ENCODE results near the gene CRKL. TPM values are rescaled to one million over a fixed set of nuclear protein-coding genes. Genes with fewer than 3 reads are reported as not detected.

Gene CRKL
- total RNA-seq, 1 donor from 2014 or later = 42.6 TPM

GRCh38 chr22:20983081-20983771 is 66.0 kb downstream of the CRKL start:
- no peak for ATAC-seq

GRCh38 chr22:20985720-20986119 is 68.5 kb downstream of the CRKL start:
- ATAC-seq = no peak

GRCh38 chr22:20986365-20986764 is 69.2 kb downstream of the CRKL start:
- no peak for ATAC-seq

GRCh38 chr22:20987375-20987774 is 70.2 kb downstream of the CRKL start:
- no peak for ATAC-seq

- ATAC-seq = no peak
These were observed 71.5 kb downstream of the CRKL start for GRCh38 chr22:20988573-20989322.

DNA sequence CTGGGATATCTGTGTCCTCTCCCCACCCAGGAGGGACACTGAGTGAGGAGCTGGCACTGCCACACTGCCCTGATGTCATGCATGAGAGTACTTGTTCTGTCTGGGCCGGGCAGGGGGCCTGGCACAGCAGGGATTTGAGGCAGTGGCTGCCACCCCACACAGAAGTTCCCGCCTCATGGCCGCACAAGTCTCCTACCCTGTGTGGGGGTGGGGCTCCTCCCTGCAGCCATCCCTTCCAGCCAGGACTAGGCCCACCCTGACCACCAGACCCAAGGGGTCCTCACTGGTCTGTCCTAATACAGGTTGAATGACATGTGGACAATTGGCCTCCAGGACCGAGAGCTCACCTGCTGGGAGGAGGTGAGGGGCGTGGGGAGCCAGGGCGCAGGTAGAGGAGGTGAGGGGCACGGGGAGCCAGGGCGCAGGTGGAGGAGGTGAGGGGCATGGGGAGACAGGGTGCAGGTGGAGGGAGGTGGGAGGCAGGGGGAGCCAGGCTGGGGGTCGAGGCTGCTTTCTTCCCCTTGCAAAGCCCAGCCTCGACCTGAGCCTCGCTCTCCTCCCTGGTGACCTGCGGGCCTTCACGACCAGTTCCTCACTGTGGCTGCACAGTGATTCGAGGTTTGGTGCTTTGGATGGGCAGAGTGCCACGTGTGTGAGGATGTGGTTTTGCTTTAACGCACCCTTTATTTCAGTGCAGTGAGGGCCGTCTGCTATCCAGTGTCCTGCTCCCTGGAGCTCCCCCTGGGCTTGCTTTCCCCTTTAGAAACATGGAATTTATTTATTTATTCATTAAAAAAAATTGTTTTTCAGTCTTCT is 72.3 kb downstream of the CRKL start:
- no peak for ATAC-seq

DNA sequence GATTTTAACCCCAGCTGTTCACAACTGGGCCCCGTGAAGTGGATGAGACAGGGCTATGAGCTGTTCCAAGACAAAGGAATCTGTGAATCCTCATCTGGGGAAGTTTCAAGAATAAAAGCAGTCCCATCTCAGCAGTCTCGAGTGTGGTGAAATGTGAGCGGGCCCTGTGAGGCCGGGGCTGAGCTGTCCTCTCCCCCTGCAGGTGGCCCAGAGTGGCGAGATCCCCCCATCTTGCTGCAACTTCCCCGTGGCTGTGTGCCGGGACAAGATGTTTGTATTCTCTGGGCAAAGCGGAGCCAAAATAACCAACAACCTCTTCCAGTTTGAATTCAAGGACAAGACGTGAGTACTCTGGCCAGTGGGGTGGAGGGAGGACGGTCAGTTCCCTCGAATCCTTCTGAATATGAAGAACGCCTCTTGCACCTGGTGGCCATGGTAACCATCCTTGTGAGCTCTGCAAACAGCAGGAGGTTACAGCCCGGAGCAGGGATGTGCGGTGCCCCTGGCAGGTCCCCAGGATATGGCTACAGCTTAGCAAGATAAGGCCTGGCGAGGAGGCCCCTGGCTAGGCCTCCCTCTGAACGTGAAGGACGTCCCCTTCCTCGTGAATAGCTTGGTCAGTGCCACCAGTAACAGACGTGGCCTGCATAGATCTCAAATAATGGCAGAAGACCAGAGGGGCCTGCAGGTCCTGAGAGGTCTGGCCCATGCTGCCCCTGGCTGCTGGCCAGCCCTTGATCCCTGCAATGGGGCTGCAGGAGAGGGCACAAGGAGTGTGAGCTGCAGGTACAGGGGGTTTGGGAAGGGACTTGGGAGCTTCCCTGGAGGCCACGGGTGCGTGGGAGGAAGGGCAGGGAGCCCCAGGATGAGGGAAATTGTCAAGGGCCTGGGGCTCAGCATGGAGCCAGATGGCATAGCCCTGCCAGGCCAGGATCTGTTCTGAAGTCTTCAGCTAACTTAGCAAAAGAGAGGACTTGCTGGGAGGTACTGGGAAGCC is 73.3 kb downstream of the CRKL start:
- ATAC-seq = no peak

DNA sequence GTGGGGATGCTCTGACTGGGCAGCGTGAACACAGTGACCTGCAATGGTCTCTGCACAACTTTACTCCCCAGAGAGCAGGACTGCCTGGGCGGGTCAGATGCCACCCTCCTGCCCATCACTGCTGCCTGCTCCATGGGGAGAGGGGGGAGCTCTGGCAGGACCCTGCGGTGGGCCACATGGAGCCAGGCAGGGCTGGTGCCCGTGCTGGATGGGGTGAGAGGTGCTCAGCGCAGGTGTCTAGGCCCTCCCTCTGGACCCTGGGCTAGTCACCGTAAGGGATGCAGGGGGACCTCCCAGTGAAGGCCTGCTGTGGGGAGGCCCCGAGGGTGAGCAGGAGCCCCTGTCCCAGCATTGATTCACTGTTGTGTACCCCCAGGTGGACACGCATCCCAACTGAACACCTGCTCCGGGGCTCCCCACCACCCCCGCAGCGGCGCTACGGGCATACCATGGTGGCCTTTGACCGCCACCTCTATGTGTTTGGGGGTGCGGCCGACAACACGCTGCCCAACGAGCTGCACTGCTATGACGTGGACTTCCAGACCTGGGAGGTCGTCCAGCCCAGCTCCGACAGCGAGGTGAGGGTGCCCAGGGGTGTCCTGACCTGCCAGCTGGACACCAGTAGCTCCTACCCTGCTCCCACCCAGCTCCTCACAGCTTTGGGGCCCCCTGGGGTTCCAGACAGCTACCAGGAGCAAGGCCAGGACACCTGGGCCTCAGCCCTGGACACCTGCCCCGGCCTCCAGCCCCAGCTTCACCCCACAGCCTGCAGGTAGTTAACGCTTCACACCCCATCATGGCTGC is 74.2 kb downstream of the CRKL start:
- no peak for ATAC-seq

DNA sequence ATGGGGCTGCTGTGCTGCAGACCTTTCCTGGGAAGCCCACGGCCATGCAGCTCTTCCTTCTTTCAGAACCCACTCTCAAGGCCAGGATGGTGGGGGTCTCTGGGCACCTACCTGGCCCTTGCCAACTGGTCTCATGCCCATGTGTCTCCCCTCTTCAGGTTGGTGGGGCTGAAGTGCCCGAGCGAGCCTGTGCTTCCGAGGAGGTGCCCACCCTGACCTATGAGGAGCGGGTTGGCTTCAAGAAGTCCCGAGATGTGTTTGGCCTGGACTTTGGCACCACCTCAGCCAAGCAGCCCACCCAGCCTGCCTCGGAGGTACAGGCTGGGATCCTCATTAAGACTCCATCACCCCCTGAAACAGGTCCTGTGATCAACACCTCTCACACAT is 74.8 kb downstream of the CRKL start:
- no peak for ATAC-seq

GRCh38 chr22:20992456-20993303 is 75.5 kb downstream of the CRKL start:
- no peak for ATAC-seq

DNA sequence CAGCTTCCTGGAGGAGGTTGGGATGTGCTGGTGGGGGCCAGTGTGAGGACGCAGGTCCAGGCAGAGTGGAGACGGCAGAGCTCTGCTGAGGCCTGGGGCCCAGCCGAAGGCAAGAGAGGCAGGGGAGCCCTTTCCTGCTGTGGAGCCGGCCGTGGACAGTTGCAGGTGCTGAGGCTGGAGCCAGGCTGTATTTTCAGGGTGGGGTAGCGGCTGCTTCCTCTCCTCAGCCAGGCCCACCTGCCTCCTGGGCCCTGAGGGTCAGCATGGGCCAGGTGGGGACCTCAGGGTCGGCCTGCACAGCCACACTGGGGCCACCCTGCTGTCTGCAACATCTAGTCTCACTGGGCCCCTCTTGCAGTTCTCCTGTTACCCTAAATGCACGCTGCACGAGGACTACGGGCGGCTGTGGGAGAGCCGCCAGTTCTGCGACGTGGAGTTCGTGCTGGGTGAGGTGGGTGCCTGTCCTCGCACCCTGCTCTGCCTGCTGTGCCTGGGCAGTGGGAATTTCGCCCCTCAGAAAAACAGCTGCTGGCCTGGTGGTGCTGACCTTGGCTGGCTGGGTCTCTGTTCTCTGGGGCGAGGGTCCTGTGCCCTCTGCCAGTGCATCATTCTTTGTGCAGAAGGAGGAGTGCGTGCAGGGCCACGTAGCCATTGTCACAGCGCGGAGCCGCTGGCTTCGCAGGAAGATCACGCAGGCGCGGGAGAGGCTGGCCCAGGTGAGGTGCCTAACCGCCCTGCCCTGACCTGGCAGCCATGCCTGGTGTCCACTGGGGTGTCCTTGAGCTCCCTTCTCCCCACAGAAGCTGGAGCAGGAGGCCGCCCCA is 76.3 kb downstream of the CRKL start:
- ATAC-seq = no peak

- no peak for ATAC-seq
These were observed 77.1 kb downstream of the CRKL start for GRCh38 chr22:20994128-20994901.

DNA sequence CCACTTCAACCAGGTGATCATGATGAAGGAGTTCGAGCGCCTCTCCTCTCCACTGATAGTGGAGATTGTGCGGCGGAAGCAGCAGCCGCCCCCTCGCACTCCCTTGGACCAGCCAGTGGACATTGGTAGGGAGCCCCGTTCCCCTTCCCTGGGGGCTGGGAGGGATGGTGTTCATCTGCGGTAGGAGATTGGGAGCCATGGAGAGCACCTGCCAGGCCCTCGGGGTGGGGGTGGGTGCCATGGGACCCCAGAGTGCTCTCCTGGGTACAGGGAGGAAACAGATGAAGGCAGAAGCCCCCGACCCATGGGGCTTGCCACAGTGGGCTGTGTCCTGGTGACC is 77.7 kb downstream of the CRKL start:
- ATAC-seq = no peak

DNA sequence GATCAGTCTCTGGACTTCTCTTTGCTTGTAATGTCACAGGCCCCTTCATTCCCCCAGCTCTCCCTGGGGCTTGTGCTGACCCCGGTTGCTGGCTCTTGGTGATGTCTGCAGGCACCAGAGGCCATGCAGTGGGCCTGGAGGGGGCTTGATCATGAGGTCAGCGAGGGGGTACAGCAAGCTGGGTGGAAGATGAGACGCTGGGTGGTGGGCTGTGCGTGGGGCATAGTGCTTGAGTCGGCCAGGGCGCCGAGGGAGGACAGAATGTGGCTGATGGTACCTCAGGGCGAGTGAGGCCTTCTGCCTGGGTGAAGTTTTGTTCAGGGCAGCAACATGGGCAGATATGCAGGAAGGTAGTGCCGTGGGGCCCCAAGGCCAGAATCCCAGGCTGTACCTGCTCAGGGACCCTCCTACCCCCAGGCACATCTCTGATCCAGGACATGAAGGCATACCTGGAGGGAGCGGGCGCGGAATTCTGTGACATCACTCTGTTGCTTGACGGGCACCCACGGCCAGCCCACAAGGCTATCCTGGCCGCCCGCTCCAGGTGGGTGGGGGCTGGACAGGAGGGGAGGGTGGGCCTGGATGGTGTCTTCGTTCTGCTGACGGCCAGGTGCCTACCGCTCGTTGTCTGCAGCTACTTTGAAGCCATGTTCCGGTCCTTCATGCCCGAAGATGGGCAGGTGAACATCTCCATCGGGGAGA is 78.3 kb downstream of the CRKL start:
- ATAC-seq = no peak

GRCh38 chr22:20996031-20996410 is 78.8 kb downstream of the CRKL start:
- no peak for ATAC-seq

GRCh38 chr22:20996598-20997535 is 79.7 kb downstream of the CRKL start:
- no peak for ATAC-seq
